ENCODE data around the gene TNNI3.

GRCh38 chr19:55158848-55159749 is 1.6 kb upstream of the TNNI3 start:
- TF ChIP-seq CTCF (IDR thresholded peaks at IDR 0.05; ENCODE audit: low read depth, low read length): no peak
- no peak for TF ChIP-seq MYC (IDR thresholded peaks at IDR 0.05; ENCODE audit: low read depth, low read length)

All from NB4 (cell line).